Bronchial epithelial cell (primary cell): Measurements from ENCODE around the gene PRAMEF12. TPM values are rescaled to one million over a fixed set of nuclear protein-coding genes. Genes with fewer than 3 reads are reported as not detected.
"Not testable (repeated sequence)": the region's sequence is repeated elsewhere in the genome, so short reads cannot be mapped to it uniquely, and the experiment has no call there.

Experiments
- DNase-seq: peaks from one replicate; pipeline ENCODE4 v3.0.0-alpha.2; 2010; ENCODE audit warnings: low read depth
- FAIRE-seq: peaks from 2 replicates; lab custom pipeline; 2011; peaks lifted over from hg19 to GRCh38; lab: Jason Lieb, UNC
- H3K27me3 ChIP-seq: 2 replicates; pipeline ENCODE4 v1.5.1; 2011; ENCODE audit warnings: low read length; ENCODE audit not compliant: control insufficient read depth, insufficient read depth
- H3K36me3 ChIP-seq: 2 replicates; pipeline ENCODE4 v1.5.1; 2011; ENCODE audit warnings: low read length; ENCODE audit not compliant: control insufficient read depth, insufficient read depth
- H3K4me3 ChIP-seq: 2 replicates; pipeline ENCODE4 v1.5.1; 2011; ENCODE audit warnings: mild to moderate bottlenecking, low read depth, low read length, control low read depth
- total RNA-seq: library from RNA; depleted of rRNA; stranded (reverse); fragments of >200 nt; gene quantifications from 2 replicates; pipeline ENCODE4 v1.2.1, GENCODE V29; 2014
- TF ChIP-seq, protein P1 (sequence below): IDR thresholded peaks from 2 replicates; pipeline ENCODE4 v1.5.1; 2011; ENCODE audit warnings: mild to moderate bottlenecking, moderate library complexity, low read length, control low read depth, inconsistent platforms; ENCODE audit not compliant: insufficient read depth, severe bottlenecking

PRAMEF12 gene
- total RNA-seq, 1 donor from 2014 or later, result not detected

GRCh38 chr1:12776801-12777557 lies 3.4 kb downstream of the PRAMEF12 start:
- no peak overlapping the region for H3K4me3 ChIP-seq
- no peaks in the 10 kb centered on the region for H3K27me3 ChIP-seq
- DNase-seq (no peak), FAIRE-seq (no peak)
- H3K36me3 ChIP-seq, result no peaks in the 10 kb centered on the region
- TF ChIP-seq, protein P1, sequence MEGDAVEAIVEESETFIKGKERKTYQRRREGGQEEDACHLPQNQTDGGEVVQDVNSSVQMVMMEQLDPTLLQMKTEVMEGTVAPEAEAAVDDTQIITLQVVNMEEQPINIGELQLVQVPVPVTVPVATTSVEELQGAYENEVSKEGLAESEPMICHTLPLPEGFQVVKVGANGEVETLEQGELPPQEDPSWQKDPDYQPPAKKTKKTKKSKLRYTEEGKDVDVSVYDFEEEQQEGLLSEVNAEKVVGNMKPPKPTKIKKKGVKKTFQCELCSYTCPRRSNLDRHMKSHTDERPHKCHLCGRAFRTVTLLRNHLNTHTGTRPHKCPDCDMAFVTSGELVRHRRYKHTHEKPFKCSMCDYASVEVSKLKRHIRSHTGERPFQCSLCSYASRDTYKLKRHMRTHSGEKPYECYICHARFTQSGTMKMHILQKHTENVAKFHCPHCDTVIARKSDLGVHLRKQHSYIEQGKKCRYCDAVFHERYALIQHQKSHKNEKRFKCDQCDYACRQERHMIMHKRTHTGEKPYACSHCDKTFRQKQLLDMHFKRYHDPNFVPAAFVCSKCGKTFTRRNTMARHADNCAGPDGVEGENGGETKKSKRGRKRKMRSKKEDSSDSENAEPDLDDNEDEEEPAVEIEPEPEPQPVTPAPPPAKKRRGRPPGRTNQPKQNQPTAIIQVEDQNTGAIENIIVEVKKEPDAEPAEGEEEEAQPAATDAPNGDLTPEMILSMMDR, result no peak

DNA sequence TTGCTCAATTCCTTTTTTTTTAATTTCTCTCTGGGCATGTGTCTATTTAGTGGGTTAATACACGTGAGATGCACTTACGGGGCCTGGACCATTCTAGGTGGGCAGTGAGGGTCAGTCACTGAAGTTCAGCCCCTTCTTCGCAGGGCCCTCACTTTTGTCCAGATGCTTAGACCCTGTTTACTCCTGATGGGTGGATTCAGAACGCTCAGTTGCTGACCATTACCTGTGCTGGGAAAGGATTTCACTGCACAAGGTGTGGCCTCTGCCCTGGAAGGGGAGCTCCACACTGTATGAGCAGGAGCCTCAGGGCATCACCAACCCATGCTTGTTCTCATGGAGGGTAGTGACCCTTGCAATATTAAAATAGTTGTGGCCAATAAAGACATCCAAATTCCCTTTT lies 4.5 kb downstream of the PRAMEF12 start:
- TF ChIP-seq, protein P1, result no peak
- no peaks in the 10 kb centered on the region for H3K27me3 ChIP-seq
- DNase-seq (no peak), FAIRE-seq (no peak)
- H3K36me3 ChIP-seq, result no peaks in the 10 kb centered on the region
- H3K4me3 ChIP-seq, result no peak overlapping the region

GRCh38 chr1:12778907-12779306 lies 5.4 kb downstream of the PRAMEF12 start:
- DNase-seq (no peak), FAIRE-seq (no peak)
- H3K36me3 ChIP-seq, result no peaks in the 10 kb centered on the region
- no peaks in the 10 kb centered on the region for H3K27me3 ChIP-seq
- TF ChIP-seq, protein P1, result no peak
- H3K4me3 ChIP-seq, result no peak overlapping the region

DNA sequence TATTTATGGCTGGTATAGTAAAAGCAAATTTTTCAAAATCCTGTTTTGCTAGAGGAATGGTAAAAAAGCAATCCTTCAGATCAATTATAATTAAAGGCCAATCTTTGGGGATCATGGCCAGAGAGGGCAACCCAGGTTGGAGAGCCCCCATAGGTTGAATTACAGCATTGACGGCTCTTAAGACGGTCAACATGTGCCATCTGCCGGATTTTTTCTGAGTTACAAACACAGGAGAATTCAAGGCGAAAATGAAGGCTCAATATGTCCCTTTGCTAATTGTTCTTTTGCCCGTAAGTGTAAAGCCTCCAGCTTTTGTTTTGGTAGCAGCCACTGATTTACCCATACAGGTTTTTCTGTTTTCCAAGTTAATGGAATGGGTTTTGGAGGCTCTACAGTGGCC lies 8.0 kb downstream of the PRAMEF12 start:
- H3K4me3 ChIP-seq, H3K27me3 ChIP-seq, DNase-seq, H3K36me3 ChIP-seq, FAIRE-seq: not testable (repeated sequence)

DNA sequence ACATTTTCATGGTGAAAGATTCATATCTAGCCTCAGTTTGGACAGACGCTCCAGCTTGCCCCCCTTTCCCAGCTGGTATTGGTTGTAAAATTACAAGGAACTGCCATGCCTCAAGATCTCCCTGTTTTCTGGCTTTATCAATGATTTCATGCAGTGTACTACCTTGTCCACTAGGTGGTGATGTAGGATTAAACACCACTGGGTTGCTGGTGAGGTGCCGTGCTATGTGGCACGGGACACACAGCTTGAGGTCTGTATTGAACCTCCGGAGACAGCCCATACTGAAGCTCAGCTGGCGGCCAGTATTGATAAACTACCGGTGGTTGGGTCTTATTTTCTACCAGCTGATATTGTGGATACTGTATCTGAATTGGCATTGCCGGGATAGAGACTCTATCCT lies 10.2 kb downstream of the PRAMEF12 start:
- H3K27me3 ChIP-seq, H3K4me3 ChIP-seq, FAIRE-seq, H3K36me3 ChIP-seq: not testable (repeated sequence)
- DNase-seq, result peak; percentile 2

DNA sequence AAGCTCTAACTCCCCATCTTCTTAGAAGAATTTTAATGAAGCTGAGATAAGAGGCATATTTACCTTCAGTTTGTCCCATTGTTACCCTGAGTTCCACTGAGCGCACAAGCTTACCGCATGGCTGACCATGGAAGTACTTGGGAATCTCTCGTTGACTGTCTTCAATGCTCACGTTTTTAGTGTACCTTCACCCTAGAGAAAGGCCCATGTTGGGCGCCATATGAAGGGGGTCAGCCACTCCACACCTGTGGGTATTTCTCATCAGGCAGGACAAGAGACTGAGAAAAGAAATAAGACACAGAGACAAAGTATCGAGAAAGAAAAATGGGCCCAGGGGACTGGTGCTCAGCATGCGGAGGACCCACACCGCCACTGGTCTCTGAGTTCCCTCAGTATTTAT lies 11.2 kb downstream of the PRAMEF12 start:
- DNase-seq, FAIRE-seq, H3K36me3 ChIP-seq, H3K27me3 ChIP-seq, H3K4me3 ChIP-seq: not testable (repeated sequence)

- not testable (repeated sequence) for H3K36me3 ChIP-seq, DNase-seq, FAIRE-seq, H3K4me3 ChIP-seq, H3K27me3 ChIP-seq
Observed at GRCh38 chr1:12791097-12791496, 17.6 kb downstream of the PRAMEF12 start, which contains the start of gene PRAMEF1. Gene PRAMEF1, plus strand, starts transcription at chr1:12791397. Its CDS starts 1,831 bp downstream, at chr1:12793228.

DNA sequence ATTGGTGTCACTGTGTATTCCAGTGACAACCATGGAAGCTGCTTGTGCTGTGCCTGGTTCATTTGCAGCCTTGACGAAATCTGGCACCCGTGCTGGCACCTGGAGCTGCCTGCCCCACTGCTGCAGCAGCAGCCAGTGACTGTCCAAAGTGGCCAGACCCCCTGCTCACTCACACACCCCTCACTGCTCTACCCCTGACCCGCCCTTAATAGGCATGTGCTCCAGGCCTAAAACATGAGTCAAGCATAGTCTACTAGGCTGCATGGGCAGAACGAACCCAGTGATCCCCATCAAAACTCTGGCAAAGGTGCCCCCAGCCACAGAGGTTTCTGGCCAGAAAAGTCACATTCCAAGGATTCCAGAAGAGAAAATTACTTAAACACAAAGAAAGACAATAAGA lies 25.4 kb downstream of the PRAMEF12 start:
- DNase-seq (no peak), FAIRE-seq (no peak)
- Histone ChIP-seq H3K36me3 (no peaks in the 10 kb centered on the region), H3K27me3 (no peaks in the 10 kb centered on the region), H3K4me3 (no peak overlapping the region)
- TF ChIP-seq, protein P1, result no peak
